ENCODE data around the gene COL5A1. TPM values are rescaled to one million over a fixed set of nuclear protein-coding genes. Genes with fewer than 3 reads are reported as not detected.

Gene COL5A1
- total RNA-seq, 1 donor from 2014 or later: 19.8 TPM

GRCh38 chr9:134777153-134777552 lies 135.6 kb downstream of the COL5A1 start:
- DNase-seq (ENCODE audit: low spot score, unreplicated experiment): no peak
- Mint-ChIP-seq H3K36me3 (ENCODE audit: insufficient read depth) (no peaks in the 10 kb centered on the region), H3K27me3 (no peaks in the 10 kb centered on the region), H3K9me3 (ENCODE audit: low read depth) (no peaks in the 10 kb centered on the region), H3K27ac (no peak overlapping the region), H3K4me3 (ENCODE audit: low read depth) (no peak overlapping the region), H3K4me1 (ENCODE audit: low read depth) (peaks cover 12% of the 10 kb centered on the region)
- no peak for TF ChIP-seq CTCF (IDR thresholded peaks at IDR 0.05; ENCODE audit: unreplicated experiment)

GRCh38 chr9:134778156-134778555 lies 136.6 kb downstream of the COL5A1 start:
- Mint-ChIP-seq H3K27me3 (no peaks in the 10 kb centered on the region), H3K27ac (no peak overlapping the region)
- no peak for TF ChIP-seq CTCF (IDR thresholded peaks at IDR 0.05; ENCODE audit: unreplicated experiment)

GRCh38 chr9:134778841-134779411 lies 137.3 kb downstream of the COL5A1 start:
- peak; percentile 77 for TF ChIP-seq CTCF (IDR thresholded peaks at IDR 0.05; ENCODE audit: unreplicated experiment)
- DNase-seq (ENCODE audit: low spot score, unreplicated experiment): peak; percentile 47
- H3K4me3 Mint-ChIP-seq (ENCODE audit: low read depth): no peak overlapping the region
- H3K9me3 Mint-ChIP-seq (ENCODE audit: low read depth): no peaks in the 10 kb centered on the region
- peaks cover 12% of the 10 kb centered on the region for H3K4me1 Mint-ChIP-seq (ENCODE audit: low read depth)
- no peaks in the 10 kb centered on the region for H3K27me3 Mint-ChIP-seq
- no peak overlapping the region for H3K27ac Mint-ChIP-seq
- H3K36me3 Mint-ChIP-seq (ENCODE audit: insufficient read depth): no peaks in the 10 kb centered on the region

More at GRCh38 chr9:134778156-134778555, 136.6 kb downstream of the COL5A1 start:
- H3K36me3 Mint-ChIP-seq (ENCODE audit: insufficient read depth): no peaks in the 10 kb centered on the region
- DNase-seq (ENCODE audit: low spot score, unreplicated experiment): no peak
- no peaks in the 10 kb centered on the region for H3K9me3 Mint-ChIP-seq (ENCODE audit: low read depth)
- no peak overlapping the region for H3K4me3 Mint-ChIP-seq (ENCODE audit: low read depth)
- H3K4me1 Mint-ChIP-seq (ENCODE audit: low read depth): peaks cover 12% of the 10 kb centered on the region

- TF ChIP-seq CTCF (IDR thresholded peaks at IDR 0.05; ENCODE audit: unreplicated experiment): no peak
Observed at GRCh38 chr9:134779640-134780039, 138.0 kb downstream of the COL5A1 start.

GRCh38 chr9:134781591-134782302 lies 140.1 kb downstream of the COL5A1 start:
- no peaks in the 10 kb centered on the region for H3K36me3 Mint-ChIP-seq (ENCODE audit: insufficient read depth)
- no peaks in the 10 kb centered on the region for H3K9me3 Mint-ChIP-seq (ENCODE audit: low read depth)
- H3K27me3 Mint-ChIP-seq: no peaks in the 10 kb centered on the region
- H3K4me3 Mint-ChIP-seq (ENCODE audit: low read depth): no peak overlapping the region
- DNase-seq (ENCODE audit: low spot score, unreplicated experiment): no peak
- no peak overlapping the region for H3K27ac Mint-ChIP-seq
- H3K4me1 Mint-ChIP-seq (ENCODE audit: low read depth): no peaks in the 10 kb centered on the region
- peak; percentile 31 for TF ChIP-seq CTCF (IDR thresholded peaks at IDR 0.05; ENCODE audit: unreplicated experiment)

More at GRCh38 chr9:134779640-134780039, 138.0 kb downstream of the COL5A1 start:
- H3K27me3 Mint-ChIP-seq: no peaks in the 10 kb centered on the region
- DNase-seq (ENCODE audit: low spot score, unreplicated experiment): no peak
- H3K27ac Mint-ChIP-seq: no peak overlapping the region
- no peak overlapping the region for H3K4me3 Mint-ChIP-seq (ENCODE audit: low read depth)
- H3K36me3 Mint-ChIP-seq (ENCODE audit: insufficient read depth): no peaks in the 10 kb centered on the region
- H3K4me1 Mint-ChIP-seq (ENCODE audit: low read depth): peaks cover 12% of the 10 kb centered on the region
- no peaks in the 10 kb centered on the region for H3K9me3 Mint-ChIP-seq (ENCODE audit: low read depth)
